NCI-H1436 (cell line): Measurements from ENCODE around the gene CISD3.

Experiments used
- DNase-seq: peaks from one replicate; lab custom pipeline; 2025; lab: John Stamatoyannopoulos, UW

Gene CISD3

DNA sequence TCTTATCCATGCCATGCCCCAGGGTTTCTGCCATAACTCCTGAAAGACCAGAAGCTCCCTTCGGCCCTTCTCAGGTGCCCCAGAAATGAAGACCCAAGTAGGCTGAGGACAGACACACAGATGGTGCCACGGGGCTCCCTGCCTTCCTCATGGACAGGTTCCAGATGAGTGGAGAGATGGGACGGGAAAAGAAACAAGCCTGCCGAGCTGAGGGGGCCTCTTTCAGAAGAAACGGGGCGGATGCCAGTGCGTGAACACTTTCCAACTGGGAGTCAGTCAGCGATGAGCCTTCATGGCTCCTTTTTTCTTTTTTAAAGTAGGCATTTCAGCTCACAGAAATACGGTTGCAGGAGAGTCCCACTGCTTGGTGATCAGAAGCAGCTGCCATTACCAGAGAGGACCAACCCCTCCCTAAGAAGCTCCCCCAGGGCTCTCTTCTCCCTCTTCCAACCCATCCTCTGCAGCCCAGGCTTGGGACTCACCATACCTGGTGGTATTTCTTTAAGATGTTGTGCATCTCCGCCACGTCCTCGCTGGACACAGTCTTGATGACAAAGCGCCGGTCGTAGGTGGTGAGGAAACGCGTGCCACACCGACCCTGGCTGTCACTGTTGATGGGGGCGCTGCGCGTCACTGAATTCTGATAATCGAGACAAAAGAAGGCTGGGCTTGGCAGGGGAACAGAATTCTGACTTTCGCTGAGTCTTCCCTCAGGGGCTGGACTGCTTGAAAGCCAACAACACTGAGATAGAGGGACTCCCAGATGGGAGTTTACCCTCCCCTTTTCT, 50.0 kb downstream of the CISD3 start:
- no peak for DNase-seq

DNA sequence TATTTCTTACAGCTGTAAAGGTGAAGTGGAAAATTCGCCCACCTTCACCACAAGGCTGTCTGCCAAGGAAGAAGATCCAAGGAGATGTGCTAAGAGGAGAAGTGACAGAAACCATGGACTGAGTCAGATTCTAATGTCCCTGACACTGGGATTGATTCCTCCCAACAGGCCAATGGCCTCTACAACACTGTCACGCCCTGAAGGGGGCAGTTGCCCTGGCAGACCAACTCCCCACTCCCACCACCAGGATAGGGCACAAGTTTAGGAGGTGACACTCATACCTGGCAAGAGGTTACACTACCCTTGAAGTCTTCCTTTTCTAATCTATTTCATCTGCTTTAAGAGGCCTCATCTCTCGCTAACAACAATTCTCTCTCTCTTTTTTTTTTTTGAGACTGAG, 53.1 kb downstream of the CISD3 start:
- DNase-seq, result no peak
